ENCODE measurements around the gene GPR78.
"Not testable (repeated sequence)": the region's sequence is repeated elsewhere in the genome, so short reads cannot be mapped to it uniquely, and the experiment has no call there.

GPR78 gene

GRCh38 chr4:8618961-8619720, 38.9 kb downstream of the GPR78 start:
- no peak for DNase-seq

DNA sequence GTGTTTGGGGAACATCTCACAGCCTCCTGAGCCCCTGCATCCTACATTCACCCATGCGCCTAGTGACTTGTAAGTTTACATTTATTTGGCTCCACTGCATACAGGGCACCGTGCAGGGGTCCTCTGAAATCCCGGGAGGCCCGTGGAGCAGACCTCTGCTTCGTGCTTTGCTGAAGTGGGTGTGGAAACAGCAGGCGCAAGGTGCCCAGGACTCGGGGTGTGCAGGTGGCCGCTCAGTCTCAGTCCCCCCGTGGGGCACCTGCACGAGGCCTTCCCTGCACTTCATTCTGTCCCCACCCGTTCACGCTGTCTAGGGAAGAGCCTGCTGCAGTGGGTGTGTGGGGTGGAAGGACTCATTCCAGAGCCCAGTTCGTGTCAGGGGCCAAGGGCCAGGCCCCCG, 40.9 kb downstream of the GPR78 start:
- DNase-seq: not testable (repeated sequence)

- DNase-seq: not testable (repeated sequence)
Observed at GRCh38 chr4:8624601-8625272, 44.5 kb downstream of the GPR78 start.

- not testable (repeated sequence) for DNase-seq
Observed at GRCh38 chr4:8630240-8630905, 50.2 kb downstream of the GPR78 start.

DNA sequence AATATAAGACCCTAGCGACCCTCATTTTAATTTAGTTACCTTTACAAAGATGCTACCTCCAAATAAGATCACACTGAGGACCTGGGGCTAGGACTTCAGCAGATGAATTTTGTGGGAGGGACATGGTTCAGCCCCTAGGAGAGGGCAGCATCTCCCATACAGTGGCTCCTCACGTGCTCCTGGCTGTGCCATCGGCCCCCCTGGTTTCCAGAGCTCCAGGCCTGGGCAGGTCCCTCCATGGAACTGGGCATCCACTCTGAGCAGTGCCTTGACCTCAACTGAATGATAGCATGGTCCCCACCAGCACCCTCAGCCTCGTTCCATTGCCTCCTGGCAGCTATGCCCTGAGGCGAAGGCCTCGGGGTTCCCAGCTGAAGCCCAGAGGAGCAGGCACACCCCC, 51.7 kb downstream of the GPR78 start:
- not testable (repeated sequence) for DNase-seq

DNA sequence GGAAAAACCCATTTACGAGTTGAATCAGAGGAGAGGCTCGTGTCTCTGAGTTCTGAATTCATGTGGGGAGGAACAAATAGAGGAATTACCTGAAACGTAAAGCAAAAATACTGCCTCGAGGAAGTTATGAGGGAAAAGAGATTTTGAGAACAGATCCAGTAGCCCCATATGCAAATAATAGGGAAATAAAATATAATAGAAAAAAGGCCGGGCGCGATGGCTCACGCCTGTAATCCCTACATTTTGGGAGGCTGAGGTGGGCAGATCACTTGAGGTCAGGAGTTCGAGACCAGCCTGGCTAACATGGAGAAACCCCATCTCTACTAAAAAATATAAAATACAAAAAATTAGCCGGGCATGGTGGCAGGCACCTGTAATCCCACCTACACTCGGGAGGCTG, 54.6 kb downstream of the GPR78 start:
- DNase-seq: not testable (repeated sequence)

DNA sequence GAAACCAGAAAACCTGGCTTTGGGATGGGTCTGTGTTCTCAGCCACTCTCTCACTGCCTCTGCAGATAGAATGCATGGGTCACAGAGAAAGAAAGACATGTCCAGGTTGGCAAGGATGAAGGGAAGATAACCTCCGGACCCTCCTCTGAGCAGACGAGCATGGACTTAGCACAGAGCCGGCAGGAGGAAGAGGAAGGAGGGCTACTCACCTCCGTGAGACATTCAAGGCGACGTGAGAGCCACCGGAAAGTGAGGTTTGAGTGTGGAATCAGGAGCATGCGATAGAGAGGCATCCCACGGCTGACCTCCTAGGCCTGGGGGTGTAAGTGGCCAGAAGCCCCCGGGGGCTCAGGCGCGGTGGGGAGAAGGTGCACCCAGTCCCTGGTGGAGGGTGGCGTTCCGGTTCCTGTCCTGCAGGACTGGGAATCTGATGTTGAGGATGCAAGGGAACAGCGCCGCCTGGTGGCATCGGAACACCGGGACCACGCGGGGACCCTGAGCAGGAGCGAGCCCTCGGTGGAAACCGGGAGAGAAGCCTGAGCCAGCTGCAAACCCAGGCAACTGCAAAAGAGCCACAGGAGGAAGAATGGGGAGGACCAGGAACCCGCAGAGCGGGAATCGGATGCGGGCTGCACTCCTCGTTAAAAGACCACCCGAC, 55.8 kb downstream of the GPR78 start:
- not testable (repeated sequence) for DNase-seq
